HG02763 (cell line): Measurements from ENCODE around the gene ENC1.

Source experiments
- ATAC-seq: cut with Tn5 transposase; IDR thresholded peaks from one replicate; pipeline ENCODE4 v1.9.1; 2021; ENCODE audit warnings: mild to moderate bottlenecking, moderate library complexity; ENCODE audit not compliant: unreplicated experiment

ENC1 gene

GRCh38 chr5:74613283-74613682 is 27.2 kb downstream of the ENC1 start:
- no peak for ATAC-seq

- ATAC-seq, result no peak
These were observed 28.5 kb downstream of the ENC1 start for GRCh38 chr5:74612045-74612444.

- no peak for ATAC-seq
These were observed 31.6 kb downstream of the ENC1 start for GRCh38 chr5:74608736-74609601.

GRCh38 chr5:74605759-74606158 is 34.8 kb downstream of the ENC1 start:
- no peak for ATAC-seq

- ATAC-seq, result no peak
These were observed 37.2 kb downstream of the ENC1 start for GRCh38 chr5:74603376-74603775.

GRCh38 chr5:74599148-74599547 is 41.4 kb downstream of the ENC1 start:
- no peak for ATAC-seq

GRCh38 chr5:74598731-74599130 is 41.8 kb downstream of the ENC1 start:
- ATAC-seq, result no peak

- ATAC-seq, result no peak
These were observed 43.6 kb downstream of the ENC1 start for GRCh38 chr5:74596927-74597326.

GRCh38 chr5:74595143-74595925 is 45.2 kb downstream of the ENC1 start:
- ATAC-seq, result no peak

- ATAC-seq, result no peak
These were observed 46.1 kb downstream of the ENC1 start for GRCh38 chr5:74594137-74595040.

- no peak for ATAC-seq
These were observed 51.1 kb downstream of the ENC1 start for GRCh38 chr5:74589204-74590056.

- no peak for ATAC-seq
These were observed 52.1 kb downstream of the ENC1 start for GRCh38 chr5:74588415-74588814.

- no peak for ATAC-seq
These were observed 52.6 kb downstream of the ENC1 start for GRCh38 chr5:74587890-74588289.

- ATAC-seq, result no peak
These were observed 53.2 kb downstream of the ENC1 start for GRCh38 chr5:74587300-74587699.

GRCh38 chr5:74586856-74587255 is 53.7 kb downstream of the ENC1 start:
- no peak for ATAC-seq

- no peak for ATAC-seq
These were observed 57.7 kb downstream of the ENC1 start for GRCh38 chr5:74582853-74583252.

- no peak for ATAC-seq
These were observed 58.6 kb downstream of the ENC1 start for GRCh38 chr5:74581988-74582365.

GRCh38 chr5:74580729-74581109 is 59.8 kb downstream of the ENC1 start:
- no peak for ATAC-seq

GRCh38 chr5:74579215-74579614 is 61.3 kb downstream of the ENC1 start:
- ATAC-seq, result peak; percentile 66

GRCh38 chr5:74578356-74579044 is 62.0 kb downstream of the ENC1 start:
- peak; percentile 32 for ATAC-seq
